Measurements from ENCODE around the gene SBF1.
"Not testable (repeated sequence)": the region's sequence is repeated elsewhere in the genome, so short reads cannot be mapped to it uniquely, and the experiment has no call there.

Gene SBF1

DNA sequence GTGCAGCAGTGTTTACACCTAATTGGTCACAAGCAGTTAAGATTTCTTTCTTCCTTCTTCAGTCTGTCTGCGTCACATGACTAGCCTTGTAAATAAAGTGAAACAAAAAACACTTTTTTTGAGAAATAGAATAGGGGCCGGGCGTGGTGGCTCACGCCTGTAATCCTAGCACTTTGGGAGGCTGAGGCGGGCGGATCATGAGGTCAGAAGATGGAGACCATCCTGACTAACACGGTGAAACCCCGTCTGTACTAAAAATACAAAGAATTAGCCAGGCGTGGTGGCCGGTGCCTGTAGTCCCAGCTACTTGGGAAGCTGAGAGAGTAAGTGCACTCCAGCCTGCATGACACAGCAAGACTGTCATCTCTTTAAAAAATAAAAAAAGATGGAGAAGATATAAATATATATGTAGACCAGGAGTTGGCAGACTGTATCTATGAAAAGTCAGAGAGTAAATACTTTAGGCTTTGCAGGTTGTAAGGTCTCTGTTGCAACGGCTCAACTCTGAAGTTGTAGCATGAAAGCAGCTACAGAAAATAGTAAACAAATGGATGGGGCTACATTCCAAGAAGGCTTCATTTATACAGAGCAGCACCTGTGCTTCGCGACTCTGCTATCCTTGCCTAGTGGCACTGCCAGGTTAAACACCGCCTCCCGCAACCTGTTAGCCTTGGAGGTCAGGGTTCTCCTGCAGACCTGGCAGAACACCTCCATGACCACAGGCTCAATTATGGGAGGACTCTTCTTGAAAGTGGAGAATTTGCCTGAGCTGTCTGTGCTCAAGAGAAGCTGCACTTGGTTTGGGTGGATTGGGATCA, 75.8 kb downstream of the SBF1 start:
- no peak for DNase-seq (ENCODE audit: low spot score)

DNA sequence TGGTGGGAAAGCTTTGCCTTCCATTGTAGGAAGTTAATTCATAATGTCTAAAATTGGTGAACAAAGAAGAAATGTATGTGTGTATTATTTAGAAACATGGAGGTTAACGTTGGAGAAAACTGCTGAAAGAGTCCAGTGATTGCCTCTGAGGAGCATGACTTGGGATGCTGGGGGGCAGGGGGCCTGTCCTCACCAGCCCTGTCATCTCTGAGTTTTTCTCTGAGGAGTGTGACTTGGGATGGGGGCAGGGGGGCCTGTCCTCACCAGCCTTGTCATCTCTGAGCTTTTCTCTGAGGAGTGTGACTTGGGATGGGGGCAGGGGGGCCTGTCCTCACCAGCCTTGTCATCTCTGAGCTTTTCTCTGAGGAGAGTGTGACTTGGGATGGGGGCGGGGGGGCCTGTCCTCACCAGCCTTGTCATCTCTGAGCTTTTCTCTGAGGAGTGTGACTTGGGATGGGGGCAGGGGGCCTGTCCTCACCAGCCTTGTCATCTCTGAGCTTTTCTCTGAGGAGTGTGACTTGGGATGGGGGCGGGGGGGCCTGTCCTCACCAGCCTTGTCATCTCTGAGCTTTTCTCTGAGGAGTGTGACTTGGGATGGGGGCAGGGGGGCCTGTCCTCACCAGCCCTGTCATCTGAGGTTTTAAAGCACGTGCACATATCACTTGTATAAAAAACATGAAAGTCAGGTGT, 77.3 kb downstream of the SBF1 start:
- DNase-seq (ENCODE audit: low spot score): not testable (repeated sequence)

DNA sequence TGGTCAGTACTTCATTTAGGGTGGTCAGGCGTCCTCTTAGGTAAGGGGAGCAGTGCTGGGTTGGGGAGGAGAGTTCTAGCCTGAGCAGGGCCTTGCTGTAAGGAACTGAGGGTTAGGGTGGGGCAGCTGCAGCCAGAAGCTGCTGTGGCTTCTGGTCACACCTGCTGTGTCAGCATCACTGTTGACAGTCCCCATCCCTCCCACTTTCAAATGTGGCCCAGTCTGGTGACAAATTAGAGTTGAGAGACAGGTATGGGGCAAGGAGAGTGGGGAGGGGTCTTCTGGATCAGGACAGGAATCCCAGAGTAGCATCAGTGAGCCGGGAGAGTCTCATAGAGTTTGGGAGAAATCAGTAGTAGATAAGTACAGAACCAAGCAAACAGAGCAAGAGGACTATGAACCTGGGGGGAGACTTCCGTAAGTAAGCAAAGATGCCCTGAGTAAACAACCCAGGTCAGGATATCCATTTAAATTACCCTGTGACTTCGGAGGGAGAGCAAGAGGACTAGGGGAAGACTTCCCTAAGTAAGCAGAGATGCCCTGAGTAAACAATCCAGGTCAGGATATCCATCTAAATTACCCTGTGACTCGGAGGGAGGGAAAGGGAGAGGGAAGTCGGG, 78.0 kb downstream of the SBF1 start:
- no peak for DNase-seq (ENCODE audit: low spot score)
